ENCODE data around the gene CD38. TPM values are rescaled to one million over a fixed set of nuclear protein-coding genes. Genes with fewer than 3 reads are reported as not detected.
A peak's percentile ranks its signal among the peaks of the same experiment; 100 is the strongest.

CD38 gene
- total RNA-seq, 4 donors from 2014 or later: 0.26 to 4.6 (median 1.6) TPM

- H3K4me3 ChIP-seq: no peak overlapping the region
- no peaks in the 10 kb centered on the region for H3K36me3 ChIP-seq
- no peaks in the 10 kb centered on the region for H3K27me3 ChIP-seq
- DNase-seq: no peak
- intact Hi-C loops (cut with DNase I; ENCODE audit: low total_unique reads): no loop called here
- H3K27ac ChIP-seq: no peak overlapping the region
- no peaks in the 10 kb centered on the region for H3K9me3 ChIP-seq
- no peaks in the 10 kb centered on the region for H3K4me1 ChIP-seq
- TF ChIP-seq CTCF (IDR thresholded peaks at IDR 0.05): no peak
- no peak for TF ChIP-seq POLR2A (IDR thresholded peaks at IDR 0.05)
Measured at GRCh38 chr4:15878011-15878410, 99.9 kb downstream of the CD38 start.

- intact Hi-C loops (cut with DNase I; ENCODE audit: low total_unique reads): no loop called here
Measured at GRCh38 chr4:15881820-15882219, 103.7 kb downstream of the CD38 start.

GRCh38 chr4:15882675-15883086, 104.6 kb downstream of the CD38 start:
- TF ChIP-seq CTCF (IDR thresholded peaks at IDR 0.05) (peak; percentile 67 to 80 (median 74)), POLR2A (IDR thresholded peaks at IDR 0.05) (no peak)
- no peak overlapping the region for H3K27ac ChIP-seq
- no peaks in the 10 kb centered on the region for H3K27me3 ChIP-seq
- intact Hi-C loops (cut with DNase I; ENCODE audit: low total_unique reads): no loop called here
- no peaks in the 10 kb centered on the region for H3K36me3 ChIP-seq
- no peak overlapping the region for H3K4me3 ChIP-seq
- peak; percentile 28 to 44 for DNase-seq
- H3K9me3 ChIP-seq: no peaks in the 10 kb centered on the region
- no peaks in the 10 kb centered on the region for H3K4me1 ChIP-seq

More at GRCh38 chr4:15881820-15882219, 103.7 kb downstream of the CD38 start:
- Histone ChIP-seq H3K27ac (no peak overlapping the region), H3K4me3 (no peak overlapping the region), H3K27me3 (no peaks in the 10 kb centered on the region), H3K36me3 (no peaks in the 10 kb centered on the region), H3K9me3 (no peaks in the 10 kb centered on the region), H3K4me1 (no peaks in the 10 kb centered on the region)
- no peak for TF ChIP-seq CTCF (IDR thresholded peaks at IDR 0.05)
- TF ChIP-seq POLR2A (IDR thresholded peaks at IDR 0.05): no peak
- no peak for DNase-seq

GRCh38 chr4:15883610-15884243, 105.6 kb downstream of the CD38 start:
- intact Hi-C loops (cut with DNase I; ENCODE audit: low total_unique reads): no loop called here
- H3K4me3 ChIP-seq: no peak overlapping the region
- H3K36me3 ChIP-seq: no peaks in the 10 kb centered on the region
- no peaks in the 10 kb centered on the region for H3K27me3 ChIP-seq
- H3K27ac ChIP-seq: no peak overlapping the region
- TF ChIP-seq CTCF (IDR thresholded peaks at IDR 0.05) (no peak), POLR2A (IDR thresholded peaks at IDR 0.05) (no peak)
- no peaks in the 10 kb centered on the region for H3K4me1 ChIP-seq
- H3K9me3 ChIP-seq: no peaks in the 10 kb centered on the region
- DNase-seq: no peak

GRCh38 chr4:15884666-15885065, 106.5 kb downstream of the CD38 start:
- intact Hi-C loops (cut with DNase I; ENCODE audit: low total_unique reads): no loop called here

More at GRCh38 chr4:15884666-15885065, 106.5 kb downstream of the CD38 start:
- H3K4me3 ChIP-seq: no peak overlapping the region
- H3K36me3 ChIP-seq: no peaks in the 10 kb centered on the region
- no peaks in the 10 kb centered on the region for H3K9me3 ChIP-seq
- TF ChIP-seq POLR2A (IDR thresholded peaks at IDR 0.05) (no peak), CTCF (IDR thresholded peaks at IDR 0.05) (no peak)
- H3K27me3 ChIP-seq: no peaks in the 10 kb centered on the region
- H3K4me1 ChIP-seq: no peaks in the 10 kb centered on the region
- H3K27ac ChIP-seq: no peak overlapping the region
- no peak for DNase-seq
